H1 (cell line): ENCODE results near the gene GRIA1. TPM values are rescaled to one million over a fixed set of nuclear protein-coding genes. Genes with fewer than 3 reads are reported as not detected.

Experiments
- CTCF ChIA-PET: fragments of 300-600 bp; sonication (Branson Sonifier 250); formaldehyde crosslinking; loops from one replicate; lab custom pipeline; 2021; ENCODE audit not compliant: partially characterized antibody; lab: Charles Lee
- POLR2A ChIA-PET: fragments of 300-600 bp; sonication (Branson Sonifier 250); formaldehyde crosslinking; loops from one replicate; lab custom pipeline; 2021; ENCODE audit warnings: inconsistent platforms; ENCODE audit not compliant: partially characterized antibody; lab: Charles Lee
- DNase-seq, 2 experiments: peaks; one replicate each; pipeline versions ENCODE4 v3.0.0 to v3.0.0-alpha.2; 2010 to 2022; ENCODE audit warnings: low spot score in 2 of 2, low read depth in 1 of 2, mixed read lengths in 1 of 2
- FAIRE-seq: peaks from 2 replicates; lab custom pipeline; 2011; peaks lifted over from hg19 to GRCh38; lab: Jason Lieb, UNC
- H2AFZ ChIP-seq: 2 replicates; pipeline ENCODE4 v1.8.1; 2012; ENCODE audit warnings: low read length, inconsistent platforms
- H2AK5ac ChIP-seq: 2 replicates; pipeline ENCODE4 v1.6.1; 2013; ENCODE audit warnings: low read depth, low read length
- H2BK120ac ChIP-seq: replicated peaks from 2 replicates; pipeline ENCODE3; 2013; ENCODE audit warnings: low read depth, low read length, inconsistent platforms
- H2BK12ac ChIP-seq: 2 replicates; pipeline ENCODE4 v1.6.1; 2013; ENCODE audit warnings: low read depth, low read length
- H2BK15ac ChIP-seq: 2 replicates; pipeline ENCODE4 v1.6.1; 2013; ENCODE audit warnings: low read length
- H2BK20ac ChIP-seq: 2 replicates; pipeline ENCODE4 v1.6.1; 2013; ENCODE audit warnings: low read length
- H2BK5ac ChIP-seq: 2 replicates; pipeline ENCODE4 v1.6.1; 2013; ENCODE audit warnings: low read depth, low read length
- H3K14ac ChIP-seq: 2 replicates; pipeline ENCODE4 v1.6.1; 2013; ENCODE audit warnings: inconsistent platforms; ENCODE audit not compliant: insufficient read length
- H3K18ac ChIP-seq: 2 replicates; pipeline ENCODE4 v1.6.1; 2013; ENCODE audit warnings: low read length; ENCODE audit errors: extremely low read depth
- H3K23ac ChIP-seq: 2 replicates; pipeline ENCODE4 v1.6.1; 2013; ENCODE audit warnings: inconsistent platforms; ENCODE audit not compliant: insufficient read length
- H3K23me2 ChIP-seq: 2 replicates; pipeline ENCODE4 v1.6.1; 2013; ENCODE audit warnings: low read depth, low read length
- H3K27ac ChIP-seq: 2 replicates; pipeline ENCODE4 v1.6.1; 2011; ENCODE audit warnings: low read depth, low read length, inconsistent platforms
- H3K27me3 ChIP-seq, 4 experiments: replicated peaks in 1 of 4; 1 replicate in 1 of 4; 2 replicates in 3 of 4; pipeline versions ENCODE4 v1.6.1 to v1.8.1; 2011 to 2013; ENCODE audit warnings: low read length in 3 of 4, mild to moderate bottlenecking in 3 of 4, inconsistent platforms in 2 of 4, mixed read lengths in 2 of 4, moderate library complexity in 1 of 4; ENCODE audit not compliant: control insufficient read depth in 3 of 4, insufficient read depth in 3 of 4; ENCODE audit errors: extremely low read depth in 1 of 4
- H3K36me3 ChIP-seq, 4 experiments: 2 replicates each; pipeline versions ENCODE4 v1.6.1 to v1.8.1; 2011 to 2013; ENCODE audit warnings: mild to moderate bottlenecking in 4 of 4, low read length in 3 of 4, moderate library complexity in 2 of 4, control low read depth in 1 of 4, inconsistent platforms in 1 of 4; ENCODE audit not compliant: insufficient read depth in 4 of 4, control insufficient read depth in 2 of 4
- H3K4ac ChIP-seq: replicated peaks from 2 replicates; pipeline ENCODE3; 2013; ENCODE audit warnings: low read length, low read depth, mixed read lengths, inconsistent platforms; ENCODE audit not compliant: insufficient read length
- H3K4me1 ChIP-seq, 4 experiments: replicated peaks in 1 of 4; 1 replicate in 1 of 4; 2 replicates in 3 of 4; pipeline versions ENCODE4 v1.6.1 to v1.8.1; 2011 to 2013; ENCODE audit warnings: low read length in 3 of 4, inconsistent platforms in 2 of 4, mixed read lengths in 1 of 4; ENCODE audit not compliant: insufficient read depth in 4 of 4, control insufficient read depth in 3 of 4
- H3K4me2 ChIP-seq, 2 experiments: 2 replicates each; pipeline versions ENCODE4 v1.6.1 to v1.8.1; 2011 to 2013; ENCODE audit warnings: low read depth in 2 of 2, low read length in 2 of 2, control low read depth in 1 of 2, inconsistent platforms in 1 of 2, mild to moderate bottlenecking in 1 of 2; ENCODE audit not compliant: insufficient read depth in 1 of 2
- H3K4me3 ChIP-seq, 4 experiments: fragments of 200-600, 300-600 bp in 1 of 4; sonication (generic), shearing (Covaris generic), sonication (Bioruptor Twin) in 1 of 4; 2 replicates each; pipeline versions ENCODE4 v1.5.1 to v1.8.1; 2011 to 2016; ENCODE audit warnings: low read length in 4 of 4, low read depth in 3 of 4, control low read depth in 2 of 4, inconsistent platforms in 2 of 4, mild to moderate bottlenecking in 2 of 4, mixed read lengths in 1 of 4, moderate library complexity in 1 of 4; ENCODE audit not compliant: insufficient read depth in 2 of 4; ENCODE audit errors: extremely low read depth in 1 of 4
- H3K56ac ChIP-seq: replicated peaks from 2 replicates; pipeline ENCODE3; 2013; ENCODE audit warnings: low read depth, mild to moderate bottlenecking, mixed read lengths, low read length, inconsistent platforms; ENCODE audit not compliant: insufficient read length
- H3K79me1 ChIP-seq: 2 replicates; pipeline ENCODE4 v1.6.1; 2013; ENCODE audit warnings: low read depth, low read length, control low read depth
- H3K79me2 ChIP-seq, 2 experiments: 2 replicates each; pipeline versions ENCODE4 v1.6.1 to v1.8.1; 2012 to 2013; ENCODE audit warnings: low read length in 2 of 2, mild to moderate bottlenecking in 2 of 2, inconsistent platforms in 1 of 2; ENCODE audit not compliant: insufficient read depth in 2 of 2, control insufficient read depth in 1 of 2
- H3K9ac ChIP-seq, 4 experiments: replicated peaks in 1 of 4; 1 replicate in 1 of 4; 2 replicates in 3 of 4; pipeline versions ENCODE4 v1.6.1 to v1.8.1; 2011 to 2013; ENCODE audit warnings: low read depth in 3 of 4, low read length in 3 of 4, control low read depth in 2 of 4, mild to moderate bottlenecking in 2 of 4, moderate library complexity in 2 of 4, inconsistent platforms in 1 of 4; ENCODE audit errors: extremely low read depth in 1 of 4
- H3K9me3 ChIP-seq, 2 experiments: 2 replicates each; pipeline versions ENCODE4 v1.6.1 to v1.8.1; 2012 to 2013; ENCODE audit warnings: mild to moderate bottlenecking in 2 of 2, moderate library complexity in 2 of 2, control low read depth in 1 of 2, inconsistent platforms in 1 of 2, low read depth in 1 of 2, low read length in 1 of 2, mixed read lengths in 1 of 2; ENCODE audit not compliant: insufficient read depth in 2 of 2
- H4K20me1 ChIP-seq, 2 experiments: replicated peaks in 1 of 2; 2 replicates each; pipeline versions ENCODE3 to v1.8.1; 2011 to 2013; ENCODE audit warnings: inconsistent platforms in 2 of 2, low read length in 2 of 2, mild to moderate bottlenecking in 1 of 2; ENCODE audit not compliant: insufficient read depth in 2 of 2, control insufficient read depth in 1 of 2
- H4K5ac ChIP-seq: 2 replicates; pipeline ENCODE4 v1.6.1; 2013; ENCODE audit warnings: low read length, low read depth, mixed read lengths, inconsistent platforms; ENCODE audit not compliant: insufficient read length
- H4K8ac ChIP-seq: 2 replicates; pipeline ENCODE4 v1.8.0; 2013; ENCODE audit warnings: mild to moderate bottlenecking, moderate library complexity, low read length, inconsistent platforms; ENCODE audit not compliant: insufficient read depth; ENCODE audit errors: extremely low read depth
- H4K91ac ChIP-seq: replicated peaks from 2 replicates; pipeline ENCODE3; 2013; ENCODE audit warnings: low read length, mixed read lengths, inconsistent platforms; ENCODE audit not compliant: insufficient read length
- CEBPB ChIP-seq: IDR thresholded peaks from 2 replicates; pipeline ENCODE4 v1.6.1; 2012; ENCODE audit warnings: low read depth, low read length
- CTBP2 ChIP-seq: IDR thresholded peaks from 2 replicates; pipeline ENCODE4 v1.7.0; 2011; ENCODE audit warnings: borderline replicate concordance, mild to moderate bottlenecking, moderate library complexity, mixed read lengths, low read length; ENCODE audit not compliant: insufficient read depth, insufficient read length
- JUN ChIP-seq: IDR thresholded peaks from 2 replicates; pipeline ENCODE4 v1.6.1; 2011; ENCODE audit warnings: low read depth, mild to moderate bottlenecking, improper control_type of control experiment, low read length
- KDM1A ChIP-seq: fragments of 200-600, 300-600 bp; sonication (generic); IDR thresholded peaks from 2 replicates; pipeline ENCODE4 v1.7.1; 2016; ENCODE audit warnings: mild to moderate bottlenecking, low read length, borderline replicate concordance
- KDM4A ChIP-seq: IDR thresholded peaks from one replicate; pipeline ENCODE4 v1.7.1; 2012; ENCODE audit warnings: low read depth, mild to moderate bottlenecking, moderate library complexity, low read length, inconsistent platforms; ENCODE audit not compliant: severe bottlenecking
- KDM5A ChIP-seq: fragments of 200-600 bp; IDR thresholded peaks from 2 replicates; pipeline ENCODE4 v1.7.1; 2012; ENCODE audit warnings: mild to moderate bottlenecking, low read length, inconsistent platforms, mixed read lengths
- POU5F1 ChIP-seq: IDR thresholded peaks from 2 replicates; pipeline ENCODE4 v1.6.1; 2011; ENCODE audit warnings: low read depth, mild to moderate bottlenecking, low read length, moderate library complexity
- RFX5 ChIP-seq: IDR thresholded peaks from 2 replicates; pipeline ENCODE4 v1.6.1; 2011; ENCODE audit warnings: low read depth, low read length, improper control_type of control experiment, borderline replicate concordance
- RXRA ChIP-seq: IDR thresholded peaks from 2 replicates; pipeline ENCODE4 v1.6.1; 2011; ENCODE audit warnings: low read depth, mild to moderate bottlenecking, low read length, moderate library complexity; ENCODE audit not compliant: insufficient read depth
- SRF ChIP-seq: IDR thresholded peaks from 2 replicates; pipeline ENCODE4 v1.6.1; 2011; ENCODE audit warnings: mild to moderate bottlenecking, low read depth, low read length, moderate library complexity
- TBP ChIP-seq: IDR thresholded peaks from 2 replicates; pipeline ENCODE4 v1.6.1; 2011; ENCODE audit warnings: low read depth, low read length, improper control_type of control experiment
- ZNF274 ChIP-seq: IDR thresholded peaks from 2 replicates; pipeline ENCODE4 v1.7.0; 2012; ENCODE audit warnings: low read length, borderline replicate concordance; ENCODE audit errors: extremely low read depth
- WGBS, 2 experiments: shearing (Covaris generic) in 1 of 2; methylation state at CpG; one replicate each; pipeline versions ENCODE4 v1.1.6 to v1.1.7; 2013 to 2015; ENCODE audit warnings: low lambda C conversion rate in 2 of 2, mixed read lengths in 2 of 2, inconsistent platforms in 1 of 2, low coverage in 1 of 2, missing lambda C conversion rate in 1 of 2; ENCODE audit not compliant: insufficient replicate concordance in 2 of 2, insufficient coverage in 1 of 2, insufficient read length in 1 of 2; ENCODE audit errors: extremely low coverage in 1 of 2, missing lambda C conversion rate in 1 of 2; 5-methylcytosine and 5-hydroxymethylcytosine counted together
- polyA plus RNA-seq, 7 experiments: library from polyadenylated mRNA; depleted of rRNA in 3 of 7; stranded (reverse) in 5 of 7; unstranded in 2 of 7; fragments of >200 nt in 5 of 7; fragments of 200-250 nt in 2 of 7; gene quantifications; 1 replicate in 5 of 7; 2 replicates in 1 of 7; 4 replicates in 1 of 7; pipeline versions ENCODE4 v1.2.1 to v1.2.3, GENCODE V29; 2011 to 2013; ENCODE audit warnings: missing spikeins in 2 of 7, mixed read lengths in 2 of 7
- total RNA-seq: library from RNA; stranded (reverse); fragmentation: NEBNext Ultra II Directional; extraction: Animal tissue kit (Norgen Biotek cat#: 25700); gene quantifications from 2 replicates; pipeline ENCODE4 v1.2.1, GENCODE V29; 2021
- TF ChIP-seq, protein P1 (sequence below): IDR thresholded peaks from 2 replicates; pipeline ENCODE4 v1.6.1; 2011; ENCODE audit warnings: low read depth, mild to moderate bottlenecking, low read length; ENCODE audit not compliant: insufficient read depth
- TF ChIP-seq, protein P2 (sequence below): IDR thresholded peaks from 2 replicates; pipeline ENCODE4 v1.6.1; 2012; ENCODE audit warnings: inconsistent platforms

The GRIA1 gene
- total and polyA plus RNA-seq, 2 of the 8 experiments (the other 6 are each of a cell fraction or from before 2014, with no cell fraction given), result 0.97 to 2.5 TPM

DNA sequence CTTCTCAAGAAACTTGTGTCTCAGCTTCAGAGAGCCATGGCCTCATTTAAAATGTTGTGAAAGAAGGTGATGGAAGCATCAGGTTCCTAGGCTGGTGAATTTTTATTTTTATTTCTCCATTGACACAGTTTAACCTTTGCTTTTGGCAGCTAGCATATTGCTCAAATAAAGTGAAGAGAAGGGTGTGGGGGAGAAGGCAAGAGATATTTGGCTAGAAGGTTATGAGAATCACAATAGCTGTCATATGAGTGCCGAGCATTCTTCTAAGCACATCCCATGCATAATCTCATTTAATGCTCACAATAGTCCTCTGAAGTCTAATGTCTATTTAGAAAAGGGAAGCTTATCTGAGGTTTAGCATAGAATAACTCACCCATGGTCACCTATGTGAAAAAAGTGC lies 43.1 kb downstream of the GRIA1 start:
- H3K4me3 ChIP-seq, result no peak overlapping the region
- no peak overlapping the region for H4K91ac ChIP-seq
- H2BK15ac ChIP-seq, result no peak overlapping the region
- ChIA-PET CTCF (no interaction called here), POLR2A (interaction anchor here (0.8 kb wide), 1 partner anchor 426 kb away, joined by 3 read pairs; no protein-coding TSS in a partner anchor)
- H3K9me3 ChIP-seq, result no peaks in the 10 kb centered on the region
- H2BK5ac ChIP-seq, result no peak overlapping the region
- H3K79me2 ChIP-seq, result no peaks in the 10 kb centered on the region
- no peak overlapping the region for H4K8ac ChIP-seq
- H2AK5ac ChIP-seq, result no peak overlapping the region
- WGBS, 2 experiments, result 100% methylated on average over 1 of the region's 1 CpG; no CpG with 5 or more reads in 1 of the 2 experiments
- no peak overlapping the region for H3K4ac ChIP-seq
- H3K18ac ChIP-seq, result no peak overlapping the region
- H3K14ac ChIP-seq, result no peak overlapping the region
- H3K27me3 ChIP-seq, result no peaks in the 10 kb centered on the region
- no peak overlapping the region for H4K5ac ChIP-seq
- DNase-seq (no peak), FAIRE-seq (no peak)
- H3K79me1 ChIP-seq, result no peaks in the 10 kb centered on the region
- H3K36me3 ChIP-seq, result no peaks in the 10 kb centered on the region
- no peak overlapping the region for H2BK12ac ChIP-seq
- H3K4me1 ChIP-seq, result 0 out of 7 replicates have a peak, but pooled peaks cover 0 to 4% (median 0%) of the 10 kb centered on the region in 4 experiments
- no peak overlapping the region for H2BK20ac ChIP-seq
- H3K23ac ChIP-seq, result no peak overlapping the region
- no peak overlapping the region for H2BK120ac ChIP-seq
- H4K20me1 ChIP-seq, result no peaks in the 10 kb centered on the region
- H3K4me2 ChIP-seq, result no peak overlapping the region
- no peak overlapping the region for H3K9ac ChIP-seq
- H2AFZ ChIP-seq, result no peak overlapping the region
- H3K27ac ChIP-seq, result no peak overlapping the region
- H3K23me2 ChIP-seq, result no peaks in the 10 kb centered on the region
- no peak overlapping the region for H3K56ac ChIP-seq
- TF ChIP-seq CTBP2 (no peak), POU5F1 (no peak), KDM1A (no peak), CEBPB (no peak), JUN (no peak), KDM4A (no peak), SRF (no peak), RXRA (no peak), RFX5 (no peak), KDM5A (no peak), TBP (no peak), ZNF274 (no peak)
- TF ChIP-seq, protein P1, sequence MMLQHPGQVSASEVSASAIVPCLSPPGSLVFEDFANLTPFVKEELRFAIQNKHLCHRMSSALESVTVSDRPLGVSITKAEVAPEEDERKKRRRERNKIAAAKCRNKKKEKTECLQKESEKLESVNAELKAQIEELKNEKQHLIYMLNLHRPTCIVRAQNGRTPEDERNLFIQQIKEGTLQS, result no peak
- TF ChIP-seq, protein P2, sequence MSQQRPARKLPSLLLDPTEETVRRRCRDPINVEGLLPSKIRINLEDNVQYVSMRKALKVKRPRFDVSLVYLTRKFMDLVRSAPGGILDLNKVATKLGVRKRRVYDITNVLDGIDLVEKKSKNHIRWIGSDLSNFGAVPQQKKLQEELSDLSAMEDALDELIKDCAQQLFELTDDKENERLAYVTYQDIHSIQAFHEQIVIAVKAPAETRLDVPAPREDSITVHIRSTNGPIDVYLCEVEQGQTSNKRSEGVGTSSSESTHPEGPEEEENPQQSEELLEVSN, result no peak
